Testis (tissue), 3 donors: ENCODE measurements around the gene CRLF2. TPM values are rescaled to one million over a fixed set of nuclear protein-coding genes. Genes with fewer than 3 reads are reported as not detected.
A peak's percentile ranks its signal among the peaks of the same experiment; 100 is the strongest.
"Not testable (repeated sequence)": the region's sequence is repeated elsewhere in the genome, so short reads cannot be mapped to it uniquely, and the experiment has no call there.

ENCODE experiments used
- DNase-seq: peaks from one replicate; pipeline ENCODE4 v3.0.0-alpha.2; 2019
- H3K27ac ChIP-seq, 2 donors: fragments of 200-600 bp; sonication (generic); one replicate each; pipeline ENCODE4 v1.5.1; 2019
- H3K27me3 ChIP-seq: fragments of 200-600 bp; sonication (generic); one replicate; pipeline ENCODE4 v1.5.1; 2019
- H3K36me3 ChIP-seq: fragments of 200-600 bp; sonication (generic); one replicate; pipeline ENCODE4 v1.5.1; 2017; ENCODE audit warnings: low read depth; ENCODE audit errors: missing control alignments
- H3K4me1 ChIP-seq: fragments of 200-600 bp; sonication (generic); one replicate; pipeline ENCODE4 v1.5.1; 2019
- H3K4me3 ChIP-seq, 2 donors: fragments of 200-600 bp; sonication (generic); one replicate each; pipeline ENCODE4 v1.5.1; 2017 to 2019
- H3K9me3 ChIP-seq: fragments of 200-600 bp; sonication (generic); one replicate; pipeline ENCODE4 v1.5.1; 2017
- POLR2A ChIP-seq: fragments of 450-650 bp; IDR thresholded peaks from one replicate; pipeline ENCODE4 v1.6.1; 2017; ENCODE audit warnings: antibody characterized with exemption, mild to moderate bottlenecking, moderate library complexity
- WGBS, 2 donors: methylation state at CpG; one replicate each; pipeline ENCODE4 v1.1.5; 2018; 5-methylcytosine and 5-hydroxymethylcytosine counted together
- intact Hi-C: fragments of 100-400 bp; cut with DNase I; formaldehyde crosslinking; loops from one replicate; pipeline ENCODE4 v1.15.1; 2023; ENCODE audit warnings: low total_unique reads
- polyA plus RNA-seq: library from polyadenylated mRNA; stranded (reverse); fragments of 350-450 nt; fragmentation: Illumina TruSeq; extraction: RNeasy Lipid Tissue Mini Kit (QIAGEN cat#74804); gene quantifications from one replicate; pipeline ENCODE4 v1.2.3, GENCODE V29; 2014; ENCODE audit warnings: low read depth, low replicate concordance; ENCODE audit not compliant: insufficient read depth
- total RNA-seq, 2 donors: library from RNA; depleted of rRNA; stranded (reverse); fragments of >200 nt; gene quantifications; one replicate each; pipeline ENCODE4 v1.2.3, GENCODE V29; 2016
- TF ChIP-seq, protein P1 (sequence below), 3 experiments: fragments of 450-650 bp in 2 of 3; fragments of 200-600 bp in 1 of 3; sonication (generic) in 1 of 3; IDR thresholded peaks; one replicate each; pipeline ENCODE4 v1.5.1; 2016 to 2019; ENCODE audit warnings: antibody characterized with exemption in 3 of 3, mild to moderate bottlenecking in 2 of 3, moderate library complexity in 1 of 3

The CRLF2 gene
- total and polyA plus RNA-seq, 3 donors from 2014 or later: 0.37 to 0.47 TPM; not detected in 1

DNA sequence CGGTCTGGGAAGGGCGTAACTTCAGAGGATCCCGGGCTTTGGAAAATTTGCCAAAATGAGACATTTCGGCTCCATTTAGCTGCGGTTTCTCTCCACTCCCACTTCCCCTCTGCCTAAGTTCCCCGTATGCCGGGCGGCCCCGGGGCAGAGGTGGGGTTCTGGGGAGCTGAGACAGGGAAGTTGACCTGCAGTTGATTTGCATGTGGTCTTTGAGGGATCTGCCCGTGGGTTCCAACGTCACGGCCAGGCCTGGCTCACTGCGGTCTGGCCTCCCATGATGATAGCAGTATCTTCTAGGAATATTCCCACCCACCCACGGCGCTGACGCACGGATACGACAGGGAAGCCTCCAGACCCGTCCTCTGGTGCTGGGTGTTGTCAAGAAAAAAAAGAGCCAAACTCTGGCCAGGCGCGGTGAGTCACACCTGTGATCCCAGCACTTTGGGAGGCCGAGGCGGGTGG lies 27.3 kb upstream of the CRLF2 start:
- peak; percentile 69 for DNase-seq
- Histone ChIP-seq H3K27ac (no peak overlapping the region), H3K27me3 (no peaks in the 10 kb centered on the region), H3K36me3 (no peaks in the 10 kb centered on the region), H3K4me1 (no peaks in the 10 kb centered on the region), H3K4me3 (no peak overlapping the region), H3K9me3 (no peaks in the 10 kb centered on the region)
- TF ChIP-seq, protein P1, sequence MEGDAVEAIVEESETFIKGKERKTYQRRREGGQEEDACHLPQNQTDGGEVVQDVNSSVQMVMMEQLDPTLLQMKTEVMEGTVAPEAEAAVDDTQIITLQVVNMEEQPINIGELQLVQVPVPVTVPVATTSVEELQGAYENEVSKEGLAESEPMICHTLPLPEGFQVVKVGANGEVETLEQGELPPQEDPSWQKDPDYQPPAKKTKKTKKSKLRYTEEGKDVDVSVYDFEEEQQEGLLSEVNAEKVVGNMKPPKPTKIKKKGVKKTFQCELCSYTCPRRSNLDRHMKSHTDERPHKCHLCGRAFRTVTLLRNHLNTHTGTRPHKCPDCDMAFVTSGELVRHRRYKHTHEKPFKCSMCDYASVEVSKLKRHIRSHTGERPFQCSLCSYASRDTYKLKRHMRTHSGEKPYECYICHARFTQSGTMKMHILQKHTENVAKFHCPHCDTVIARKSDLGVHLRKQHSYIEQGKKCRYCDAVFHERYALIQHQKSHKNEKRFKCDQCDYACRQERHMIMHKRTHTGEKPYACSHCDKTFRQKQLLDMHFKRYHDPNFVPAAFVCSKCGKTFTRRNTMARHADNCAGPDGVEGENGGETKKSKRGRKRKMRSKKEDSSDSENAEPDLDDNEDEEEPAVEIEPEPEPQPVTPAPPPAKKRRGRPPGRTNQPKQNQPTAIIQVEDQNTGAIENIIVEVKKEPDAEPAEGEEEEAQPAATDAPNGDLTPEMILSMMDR (IDR thresholded peaks at IDR 0.05): no peak
- TF ChIP-seq POLR2A: no peak
- 85 to 89% methylated on average over 23 of the region's 23 CpGs for WGBS, 2 donors
- intact Hi-C loops: no loop called here

DNA sequence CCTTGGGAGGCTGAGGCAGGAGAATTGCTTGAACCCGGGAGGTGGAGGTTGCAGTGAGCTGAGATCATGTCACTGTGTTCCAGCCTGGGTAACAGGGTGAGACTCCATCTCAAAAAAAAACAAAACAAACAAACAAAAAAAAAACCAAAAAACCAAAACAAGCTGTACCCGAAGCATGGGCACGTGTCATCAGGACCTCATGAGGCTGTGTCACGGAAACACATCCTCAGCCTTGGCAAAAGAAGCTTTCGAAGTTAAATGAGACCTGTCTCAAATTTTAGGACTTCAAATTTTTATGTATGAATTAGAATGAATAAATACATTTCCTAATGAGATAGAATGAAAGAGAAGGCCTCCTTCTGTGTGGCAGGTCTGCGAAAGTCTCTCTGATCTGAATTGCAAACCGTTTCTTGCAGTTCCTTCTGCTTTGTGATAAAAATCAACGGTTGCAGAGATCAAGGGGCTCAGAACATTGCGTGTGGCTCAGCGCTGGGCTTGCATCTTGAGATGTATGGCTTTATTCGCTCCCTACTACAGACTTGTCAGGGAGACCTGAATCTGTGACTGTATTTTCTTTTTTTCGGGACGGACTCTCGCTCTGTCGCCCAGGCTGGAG lies 19.5 kb upstream of the CRLF2 start:
- no peaks in the 10 kb centered on the region for H3K9me3 ChIP-seq
- WGBS, 2 donors: 73 to 74% methylated on average over 15 of the region's 15 CpGs
- H3K27me3 ChIP-seq: no peaks in the 10 kb centered on the region
- H3K27ac ChIP-seq: no peak overlapping the region
- DNase-seq: no peak
- H3K4me1 ChIP-seq: no peaks in the 10 kb centered on the region
- intact Hi-C loops: no loop called here
- no peak overlapping the region for H3K4me3 ChIP-seq
- H3K36me3 ChIP-seq: no peaks in the 10 kb centered on the region
- TF ChIP-seq POLR2A: no peak
- TF ChIP-seq, protein P1 (IDR thresholded peaks at IDR 0.05): no peak

DNA sequence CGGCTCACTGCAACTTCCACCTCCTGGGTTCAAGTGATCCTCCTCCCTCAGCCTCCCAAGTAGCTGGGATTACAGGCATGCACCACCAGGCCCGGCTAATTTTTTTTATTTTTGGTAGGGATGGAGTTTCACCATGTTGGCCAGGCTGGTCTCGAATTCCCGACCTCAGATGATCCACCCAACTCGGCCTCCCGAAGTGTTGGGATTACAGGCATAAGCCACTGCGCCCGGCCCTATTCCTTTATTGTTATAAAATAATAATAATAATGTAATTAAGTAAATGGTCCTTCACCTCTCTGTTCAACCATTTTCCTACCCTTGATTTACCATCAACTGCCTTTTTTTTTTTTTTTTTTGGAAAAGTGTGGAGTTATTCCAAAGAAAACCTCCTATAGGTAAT lies 15.7 kb upstream of the CRLF2 start:
- intact Hi-C loops, H3K36me3 ChIP-seq, H3K27ac ChIP-seq, H3K27me3 ChIP-seq, H3K4me1 ChIP-seq, H3K9me3 ChIP-seq, H3K4me3 ChIP-seq, DNase-seq: not testable (repeated sequence)
- WGBS, 2 donors: 91 to 94% methylated on average over 8 of the region's 8 CpGs

DNA sequence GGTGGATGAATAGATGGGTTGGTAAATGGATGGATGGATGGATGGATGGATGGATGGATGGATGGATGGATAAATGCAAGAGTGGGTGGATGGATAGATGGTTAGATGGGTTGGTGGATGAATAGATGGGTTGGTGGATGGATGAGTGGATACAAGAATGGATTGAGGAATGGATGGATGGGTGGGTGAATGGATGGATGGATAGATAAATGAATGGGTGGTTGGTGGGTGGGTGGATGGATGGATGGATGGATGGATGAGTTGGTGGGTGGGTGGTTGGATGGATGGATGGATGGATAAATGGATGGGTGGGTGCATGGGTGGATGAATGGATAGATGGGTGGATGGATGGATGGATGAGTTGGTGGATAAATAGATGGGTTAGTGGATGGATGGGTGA lies 13.8 kb upstream of the CRLF2 start:
- Histone ChIP-seq H3K9me3 (no peaks in the 10 kb centered on the region), H3K27ac (no peak overlapping the region), H3K4me1 (no peaks in the 10 kb centered on the region), H3K4me3 (no peak overlapping the region), H3K27me3 (no peaks in the 10 kb centered on the region), H3K36me3 (no peaks in the 10 kb centered on the region)
- intact Hi-C loops: no loop called here
- TF ChIP-seq, protein P1 (IDR thresholded peaks at IDR 0.05): no peak
- TF ChIP-seq POLR2A: no peak
- DNase-seq: no peak

DNA sequence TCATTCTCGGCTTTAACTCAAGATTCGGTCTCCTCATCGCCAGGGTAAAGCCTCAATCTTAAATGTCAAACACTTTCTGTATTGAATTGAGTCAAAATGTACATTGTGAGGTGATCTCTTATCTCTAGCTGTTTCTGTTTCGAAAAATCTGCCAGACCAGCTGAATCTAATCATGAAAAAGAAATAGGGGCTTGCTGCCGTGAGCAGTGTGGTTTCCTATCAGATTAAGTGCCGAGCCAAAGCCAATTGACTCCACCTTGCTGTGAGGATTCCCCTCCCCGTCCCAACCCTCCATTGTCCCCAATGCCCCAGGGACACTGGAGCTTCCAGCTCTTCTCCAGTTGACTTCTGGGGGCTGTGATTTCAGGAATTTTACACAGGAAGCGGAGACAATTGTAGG lies 12.5 kb upstream of the CRLF2 start:
- 64 to 65% methylated on average over 8 of the region's 8 CpGs for WGBS, 2 donors
- no peak overlapping the region for H3K4me3 ChIP-seq
- no peak overlapping the region for H3K27ac ChIP-seq
- DNase-seq: no peak
- no peaks in the 10 kb centered on the region for H3K4me1 ChIP-seq
- H3K36me3 ChIP-seq: no peaks in the 10 kb centered on the region
- H3K9me3 ChIP-seq: no peaks in the 10 kb centered on the region
- intact Hi-C loops: no loop called here
- TF ChIP-seq POLR2A: no peak
- TF ChIP-seq, protein P1 (IDR thresholded peaks at IDR 0.05): no peak
- no peaks in the 10 kb centered on the region for H3K27me3 ChIP-seq
